Lower leg skin (tissue), 4 donors: Measurements from ENCODE around the gene KCNN3. TPM values are rescaled to one million over a fixed set of nuclear protein-coding genes. Genes with fewer than 3 reads are reported as not detected.

Experiments
- DNase-seq, 2 donors: peaks; one replicate each; pipeline ENCODE4 v3.0.0-alpha.2; 2019; ENCODE audit warnings: low spot score in 2 of 2
- H3K4me3 ChIP-seq: fragments of 200-600 bp; sonication (generic); 2 replicates; pipeline ENCODE4 v1.5.1; 2017; ENCODE audit warnings: mild to moderate bottlenecking, low read depth; ENCODE audit not compliant: poor library complexity, severe bottlenecking
- POLR2A ChIP-seq, 2 donors: fragments of 450-650 bp; IDR thresholded peaks; one replicate each; pipeline ENCODE4 v1.6.1; 2016 to 2017; ENCODE audit warnings: antibody characterized with exemption in 2 of 2, mild to moderate bottlenecking in 1 of 2, moderate library complexity in 1 of 2
- WGBS, 2 donors: methylation state at CpG; one replicate each; pipeline ENCODE4 v1.1.5; 2018; 5-methylcytosine and 5-hydroxymethylcytosine counted together
- intact Hi-C: fragments of 100-400 bp; cut with DNase I; formaldehyde crosslinking; loops from one replicate; pipeline ENCODE4 v1.15.0; 2023; ENCODE audit warnings: low total_unique reads
- total RNA-seq, 4 donors: library from RNA; depleted of rRNA; stranded (reverse); fragments of >200 nt; gene quantifications; one replicate each; pipeline ENCODE4 v1.1.0, GENCODE V29; 2016
- TF ChIP-seq, protein P1 (sequence below), 3 donors: fragments of 450-650 bp; IDR thresholded peaks; one replicate each; pipeline ENCODE4 v1.5.1; 2016; ENCODE audit warnings: antibody characterized with exemption in 3 of 3, mild to moderate bottlenecking in 3 of 3, moderate library complexity in 2 of 3

KCNN3 gene
- total RNA-seq, 4 donors from 2014 or later: 0.13 to 2.1 (median 0.36) TPM

DNA sequence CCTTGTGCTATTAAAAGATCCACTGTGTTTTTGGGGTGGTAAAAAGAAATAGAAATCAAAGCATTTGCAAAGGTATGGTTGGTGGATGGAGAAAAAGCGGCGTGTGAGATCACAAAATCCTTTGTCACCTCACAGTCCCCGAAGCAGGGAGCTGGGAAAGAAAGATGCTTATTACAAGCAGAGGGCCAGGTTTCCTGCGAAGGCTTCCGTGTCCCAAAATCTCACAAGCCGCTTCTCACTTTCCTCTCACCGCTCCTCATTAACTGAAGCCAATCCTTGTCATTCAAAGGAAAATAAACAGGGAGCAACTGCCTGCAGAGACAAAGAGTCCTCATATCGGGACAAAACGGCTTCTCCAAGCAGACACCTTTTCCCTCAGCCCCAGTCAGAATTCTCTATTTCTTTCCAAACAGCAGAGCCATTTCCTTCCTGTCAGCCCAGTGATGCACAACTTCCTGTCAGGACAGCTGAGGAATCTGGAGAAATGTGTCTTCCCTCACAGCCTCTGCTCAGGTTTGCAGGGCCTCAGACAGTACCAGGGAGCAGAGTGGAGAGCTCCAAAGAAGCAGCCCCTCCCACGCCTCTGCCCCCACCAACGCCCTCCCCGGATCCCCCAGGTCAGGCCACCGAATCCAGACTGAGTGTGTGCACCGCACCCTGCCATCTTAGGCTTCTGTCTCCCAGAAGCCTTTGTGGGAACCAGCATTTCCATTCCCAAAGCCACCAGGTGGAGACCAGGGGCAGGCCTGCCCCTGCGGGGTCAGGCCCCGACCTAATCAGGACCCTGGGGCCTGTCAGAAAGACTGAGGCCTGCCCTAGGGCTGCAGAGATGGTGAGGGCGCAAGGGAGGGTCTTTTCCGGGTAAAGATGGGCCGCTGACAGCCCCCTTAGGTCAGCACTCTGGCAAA, 29.6 kb downstream of the KCNN3 start:
- intact Hi-C loops: no loop called here
- 81 to 85% methylated on average over 19 of the region's 19 CpGs for WGBS, 2 donors
- H3K4me3 ChIP-seq: no peak overlapping the region
- DNase-seq: no peak
- no peak for TF ChIP-seq POLR2A (IDR thresholded peaks at IDR 0.05)
- TF ChIP-seq, protein P1, sequence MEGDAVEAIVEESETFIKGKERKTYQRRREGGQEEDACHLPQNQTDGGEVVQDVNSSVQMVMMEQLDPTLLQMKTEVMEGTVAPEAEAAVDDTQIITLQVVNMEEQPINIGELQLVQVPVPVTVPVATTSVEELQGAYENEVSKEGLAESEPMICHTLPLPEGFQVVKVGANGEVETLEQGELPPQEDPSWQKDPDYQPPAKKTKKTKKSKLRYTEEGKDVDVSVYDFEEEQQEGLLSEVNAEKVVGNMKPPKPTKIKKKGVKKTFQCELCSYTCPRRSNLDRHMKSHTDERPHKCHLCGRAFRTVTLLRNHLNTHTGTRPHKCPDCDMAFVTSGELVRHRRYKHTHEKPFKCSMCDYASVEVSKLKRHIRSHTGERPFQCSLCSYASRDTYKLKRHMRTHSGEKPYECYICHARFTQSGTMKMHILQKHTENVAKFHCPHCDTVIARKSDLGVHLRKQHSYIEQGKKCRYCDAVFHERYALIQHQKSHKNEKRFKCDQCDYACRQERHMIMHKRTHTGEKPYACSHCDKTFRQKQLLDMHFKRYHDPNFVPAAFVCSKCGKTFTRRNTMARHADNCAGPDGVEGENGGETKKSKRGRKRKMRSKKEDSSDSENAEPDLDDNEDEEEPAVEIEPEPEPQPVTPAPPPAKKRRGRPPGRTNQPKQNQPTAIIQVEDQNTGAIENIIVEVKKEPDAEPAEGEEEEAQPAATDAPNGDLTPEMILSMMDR (IDR thresholded peaks at IDR 0.05): no peak

GRCh38 chr1:154839691-154840090, 30.4 kb downstream of the KCNN3 start:
- H3K4me3 ChIP-seq: no peak overlapping the region
- DNase-seq: no peak
- intact Hi-C loops: no loop called here
- TF ChIP-seq, protein P1 (IDR thresholded peaks at IDR 0.05): no peak
- no peak for TF ChIP-seq POLR2A (IDR thresholded peaks at IDR 0.05)
- WGBS, 2 donors: 50 to 52% methylated on average over 2 to 3 of the region's 3 CpGs

- no peak overlapping the region for H3K4me3 ChIP-seq
- intact Hi-C loops: no loop called here
- DNase-seq: no peak
- TF ChIP-seq, protein P1 (IDR thresholded peaks at IDR 0.05): no peak
- TF ChIP-seq POLR2A (IDR thresholded peaks at IDR 0.05): no peak
- 91 to 92% methylated on average over 9 of the region's 9 CpGs for WGBS, 2 donors
Measured at GRCh38 chr1:154838988-154839387, 31.1 kb downstream of the KCNN3 start.

- intact Hi-C loops: no loop called here
- WGBS, 2 donors: 85 to 92% methylated on average over 11 of the region's 11 CpGs
- no peak overlapping the region for H3K4me3 ChIP-seq
- TF ChIP-seq, protein P1 (IDR thresholded peaks at IDR 0.05): no peak
- no peak for TF ChIP-seq POLR2A (IDR thresholded peaks at IDR 0.05)
- no peak for DNase-seq
Measured at GRCh38 chr1:154838461-154838860, 31.6 kb downstream of the KCNN3 start.

- 58 to 61% methylated on average over 12 to 13 of the region's 13 CpGs for WGBS, 2 donors
- H3K4me3 ChIP-seq: no peak overlapping the region
- DNase-seq: no peak
- TF ChIP-seq POLR2A (IDR thresholded peaks at IDR 0.05): no peak
- intact Hi-C loops: no loop called here
Measured at GRCh38 chr1:154837672-154838171, 32.4 kb downstream of the KCNN3 start.

DNA sequence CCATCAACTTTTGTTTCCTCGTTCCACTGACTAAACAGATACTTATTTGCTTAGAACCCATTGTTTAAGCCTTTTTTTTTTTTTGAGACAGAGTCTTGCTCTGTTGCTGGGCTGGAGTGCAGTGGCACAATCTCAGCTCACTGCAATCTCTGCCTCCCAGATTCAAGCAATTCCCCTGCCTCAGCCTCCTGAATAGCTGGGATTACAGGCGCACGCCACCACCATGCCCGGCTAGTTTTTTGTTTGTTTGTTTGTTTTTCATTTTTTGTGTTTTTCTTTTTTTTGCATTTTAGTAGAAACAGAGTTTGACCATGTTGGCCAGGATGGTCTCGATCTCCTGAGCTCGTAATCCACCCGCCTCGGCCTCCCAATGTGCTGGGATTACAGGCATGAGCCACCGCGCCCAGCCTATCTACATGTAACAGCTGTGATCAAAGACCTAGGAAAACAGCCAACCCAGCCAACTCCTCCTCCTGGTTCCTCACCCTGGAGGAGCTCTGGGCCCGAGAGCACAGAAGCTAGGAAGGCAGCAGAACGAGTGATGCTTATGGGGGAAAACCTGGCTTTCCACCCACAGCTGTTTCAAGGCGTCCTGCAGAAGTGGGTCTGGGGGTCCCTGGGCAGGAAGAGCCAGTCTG, 32.9 kb downstream of the KCNN3 start:
- 52 to 68% methylated on average over 13 of the region's 13 CpGs for WGBS, 2 donors
- TF ChIP-seq, protein P1 (IDR thresholded peaks at IDR 0.05): no peak
- TF ChIP-seq POLR2A (IDR thresholded peaks at IDR 0.05): no peak
- H3K4me3 ChIP-seq: no peak overlapping the region
- DNase-seq: no peak
- intact Hi-C loops: no loop called here
